SK-N-SH (cell line): Measurements from ENCODE around the gene COL8A2. TPM values are rescaled to one million over a fixed set of nuclear protein-coding genes. Genes with fewer than 3 reads are reported as not detected.

Experiments used
- CTCF ChIA-PET: fragments of 300-600, 350-600 bp; formaldehyde crosslinking; extraction: SDS; loops from one replicate; lab custom pipeline; 2021; lab: Yijun Ruan, JAX
- POLR2A ChIA-PET: fragments of 350-600 bp; sonication (Branson Sonifier 250); formaldehyde crosslinking; extraction: SDS; loops from one replicate; lab custom pipeline; 2020; ENCODE audit warnings: antibody characterized with exemption, inconsistent platforms; lab: Yijun Ruan, JAX
- DNase-seq: peaks from one replicate; pipeline ENCODE4 v3.0.0; 2012
- H2AFZ ChIP-seq: fragments of 200-600 bp; sonication (generic); 2 replicates; pipeline ENCODE4 v1.8.1; 2016; ENCODE audit warnings: antibody characterized with exemption, mild to moderate bottlenecking, low read depth
- H3F3A ChIP-seq: fragments of 200-600 bp; sonication (generic); replicated peaks from 2 replicates; pipeline ENCODE3; 2016; ENCODE audit warnings: antibody characterized with exemption, mild to moderate bottlenecking; ENCODE audit not compliant: insufficient read depth
- H3K27ac ChIP-seq, 2 experiments: fragments of 200-500 bp in 1 of 2; fragments of 200-600 bp in 1 of 2; sonication (Bioruptor generic) in 1 of 2; sonication (generic), shearing (Covaris generic) in 1 of 2; 2 replicates each; pipeline versions ENCODE4 v1.5.1 to v1.6.1; 2014 to 2016; ENCODE audit warnings: low read depth in 2 of 2, inconsistent platforms in 1 of 2, low read length in 1 of 2, mild to moderate bottlenecking in 1 of 2, mixed read lengths in 1 of 2
- H3K27me3 ChIP-seq: fragments of 200-600 bp; sonication (generic), shearing (Covaris generic); 2 replicates; pipeline ENCODE4 v1.6.1; 2016; ENCODE audit warnings: mixed run types; ENCODE audit not compliant: insufficient read depth
- H3K36me3 ChIP-seq, 2 experiments: fragments of 200-500 bp in 1 of 2; fragments of 200-600 bp in 1 of 2; sonication (Bioruptor generic) in 1 of 2; sonication (generic) in 1 of 2; replicated peaks in 1 of 2; 2 replicates each; pipeline versions ENCODE3 to v1.5.1; 2014 to 2016; ENCODE audit warnings: low read length in 1 of 2, mild to moderate bottlenecking in 1 of 2; ENCODE audit not compliant: insufficient read depth in 2 of 2, control insufficient read depth in 1 of 2
- H3K4me1 ChIP-seq, 2 experiments: fragments of 200-500 bp in 1 of 2; fragments of 200-600 bp in 1 of 2; sonication (Bioruptor generic) in 1 of 2; sonication (generic), shearing (Covaris generic) in 1 of 2; 2 replicates each; pipeline versions ENCODE4 v1.5.1 to v1.6.1; 2014 to 2016; ENCODE audit warnings: low read depth in 1 of 2, low read length in 1 of 2, mixed run types in 1 of 2; ENCODE audit not compliant: insufficient read depth in 2 of 2, control insufficient read depth in 1 of 2
- H3K4me2 ChIP-seq: fragments of 200-600 bp; sonication (generic), shearing (Covaris generic); 2 replicates; pipeline ENCODE4 v1.6.1; 2017; ENCODE audit warnings: mixed run types
- H3K4me3 ChIP-seq, 2 experiments: fragments of 200-500 bp in 1 of 2; fragments of 200-600 bp in 1 of 2; sonication (Bioruptor generic) in 1 of 2; sonication (generic), shearing (Covaris generic) in 1 of 2; 2 replicates each; pipeline versions ENCODE4 v1.5.1 to v1.8.1; 2014 to 2016; ENCODE audit warnings: low read depth in 2 of 2, inconsistent platforms in 1 of 2, low read length in 1 of 2, mild to moderate bottlenecking in 1 of 2, mixed read lengths in 1 of 2, moderate library complexity in 1 of 2
- H3K79me2 ChIP-seq: fragments of 200-600 bp; sonication (generic); 2 replicates; pipeline ENCODE4 v1.8.1; 2017; ENCODE audit warnings: mild to moderate bottlenecking; ENCODE audit not compliant: insufficient read depth
- H3K9ac ChIP-seq: fragments of 200-600 bp; sonication (generic); 2 replicates; pipeline ENCODE4 v1.6.1; 2017; ENCODE audit warnings: mixed run types
- H3K9me2 ChIP-seq: fragments of 200-600 bp; sonication (generic); 2 replicates; pipeline ENCODE4 v1.6.1; 2017; ENCODE audit warnings: mixed run types
- H3K9me3 ChIP-seq: fragments of 200-600 bp; sonication (generic); 2 replicates; pipeline ENCODE4 v1.6.1; 2017; ENCODE audit warnings: mixed run types, mild to moderate bottlenecking, moderate library complexity
- H4K20me1 ChIP-seq: fragments of 200-600 bp; sonication (generic); 2 replicates; pipeline ENCODE4 v1.6.1; 2017; ENCODE audit warnings: mild to moderate bottlenecking, mixed run types; ENCODE audit not compliant: insufficient read depth
- CTCF ChIP-seq: fragments of 200-600 bp; sonication (generic); IDR thresholded peaks from 2 replicates; pipeline ENCODE4 v1.6.1; 2017; ENCODE audit warnings: antibody characterized with exemption, mild to moderate bottlenecking, moderate library complexity
- ELF1 ChIP-seq: IDR thresholded peaks from 2 replicates; pipeline ENCODE4 v1.4.0; 2012
- FOXM1 ChIP-seq: IDR thresholded peaks from 2 replicates; pipeline ENCODE4 v1.4.0; 2012; ENCODE audit warnings: low read depth, mild to moderate bottlenecking
- GABPA ChIP-seq: IDR thresholded peaks from 2 replicates; pipeline ENCODE4 v1.4.0; 2012; ENCODE audit warnings: low read depth, mild to moderate bottlenecking
- GATA2 ChIP-seq: sonication (generic); formaldehyde crosslinking; IDR thresholded peaks from 2 replicates; pipeline ENCODE4 v1.5.0; 2020; ENCODE audit warnings: mild to moderate bottlenecking, missing genetic modification reagents
- PBX3 ChIP-seq: IDR thresholded peaks from 2 replicates; pipeline ENCODE4; 2012
- POLR2AphosphoS5 ChIP-seq: IDR thresholded peaks from 2 replicates; pipeline ENCODE4 v1.6.1; 2012; ENCODE audit warnings: low read depth, low read length
- RCOR1 ChIP-seq: fragments of 150-350 bp; IDR thresholded peaks from 2 replicates; pipeline ENCODE4 v1.6.1; 2017; ENCODE audit warnings: antibody characterized with exemption, low read length
- REST ChIP-seq: IDR thresholded peaks from 2 replicates; pipeline ENCODE4 v1.6.1; 2012; ENCODE audit warnings: mild to moderate bottlenecking, low read depth, low read length, moderate library complexity
- RXRA ChIP-seq: IDR thresholded peaks from 2 replicates; pipeline ENCODE4 v1.4.0; 2012; ENCODE audit warnings: low read depth, mild to moderate bottlenecking, borderline replicate concordance
- SIN3A ChIP-seq: IDR thresholded peaks from 2 replicates; pipeline ENCODE4 v1.6.1; 2012; ENCODE audit warnings: low read depth, mild to moderate bottlenecking, low read length, moderate library complexity, borderline replicate concordance
- TAF1 ChIP-seq: IDR thresholded peaks from 2 replicates; pipeline ENCODE4 v1.6.1; 2012; ENCODE audit warnings: low read depth, mild to moderate bottlenecking, low read length, moderate library complexity, borderline replicate concordance
- TCF12 ChIP-seq: IDR thresholded peaks from 2 replicates; pipeline ENCODE4 v1.4.0; 2012
- USF1 ChIP-seq: IDR thresholded peaks from 2 replicates; pipeline ENCODE4 v1.4.0; 2012; ENCODE audit warnings: low read depth, borderline replicate concordance
- USF2 ChIP-seq: fragments of 150-350 bp; IDR thresholded peaks from 2 replicates; pipeline ENCODE4 v1.6.1; 2017; ENCODE audit warnings: antibody characterized with exemption, low read length, low read depth, borderline replicate concordance
- YY1 ChIP-seq: IDR thresholded peaks from 2 replicates; pipeline ENCODE4 v1.4.0; 2012; ENCODE audit warnings: low read depth, mild to moderate bottlenecking
- WGBS: methylation state at CpG from one replicate; pipeline ENCODE4 v1.1.6; 2017; ENCODE audit warnings: low lambda C conversion rate; 5-methylcytosine and 5-hydroxymethylcytosine counted together
- polyA plus RNA-seq, 3 experiments: library from polyadenylated mRNA; depleted of rRNA; stranded (reverse); fragments of >200 nt; gene quantifications; 2 replicates each; pipeline ENCODE4 v1.2.3, GENCODE V29; 2012

The COL8A2 gene
- polyA plus RNA-seq, 1 of the 3 experiments (the other 2 are of a cell fraction) = 3.1 TPM

GRCh38 chr1:36161641-36162531 lies 36.9 kb upstream of the COL8A2 start:
- peaks cover 100% of the 10 kb centered on the region for H3K79me2 ChIP-seq
- H3K4me3 ChIP-seq = peak overlapping the region; percentile 47 to 72; a peak in 3 of 4 replicates
- H3K9me2 ChIP-seq = no peaks in the 10 kb centered on the region
- no peak for DNase-seq
- H3K4me1 ChIP-seq = peaks cover 35 to 44% of the 10 kb centered on the region in 2 experiments
- H3K9me3 ChIP-seq = no peaks in the 10 kb centered on the region
- WGBS = 69% methylated on average over 14 of the region's 14 CpGs
- H2AFZ ChIP-seq = no peak overlapping the region
- ChIA-PET POLR2A (interaction anchor here (0.9 to 2.3 kb wide), 4 partner anchors 9 to 21 kb away, joined by 3 to 5 read pairs (median 5); no protein-coding TSS in a partner anchor), CTCF (interaction anchor here (0.6 to 4.8 kb wide), 13 partner anchors 7 to 517 kb away, joined by 3 to 49 read pairs (median 4); partner anchors contain the start of gene TRAPPC3)
- H4K20me1 ChIP-seq = peaks cover 99% of the 10 kb centered on the region
- H3F3A ChIP-seq = peaks cover 10% of the 10 kb centered on the region
- peak overlapping the region; percentile 98 for H3K4me2 ChIP-seq
- peaks cover 8 to 24% of the 10 kb centered on the region in 2 experiments for H3K36me3 ChIP-seq
- H3K27ac ChIP-seq = peak overlapping the region; percentile 81 to 83
- peak overlapping the region; percentile 80 for H3K9ac ChIP-seq
- TF ChIP-seq USF1 (no peak), PBX3 (no peak), RXRA (no peak), TCF12 (no peak), FOXM1 (no peak), YY1 (no peak), SIN3A (no peak), POLR2AphosphoS5 (no peak), RCOR1 (no peak), TAF1 (no peak)
- no peaks in the 10 kb centered on the region for H3K27me3 ChIP-seq

DNA sequence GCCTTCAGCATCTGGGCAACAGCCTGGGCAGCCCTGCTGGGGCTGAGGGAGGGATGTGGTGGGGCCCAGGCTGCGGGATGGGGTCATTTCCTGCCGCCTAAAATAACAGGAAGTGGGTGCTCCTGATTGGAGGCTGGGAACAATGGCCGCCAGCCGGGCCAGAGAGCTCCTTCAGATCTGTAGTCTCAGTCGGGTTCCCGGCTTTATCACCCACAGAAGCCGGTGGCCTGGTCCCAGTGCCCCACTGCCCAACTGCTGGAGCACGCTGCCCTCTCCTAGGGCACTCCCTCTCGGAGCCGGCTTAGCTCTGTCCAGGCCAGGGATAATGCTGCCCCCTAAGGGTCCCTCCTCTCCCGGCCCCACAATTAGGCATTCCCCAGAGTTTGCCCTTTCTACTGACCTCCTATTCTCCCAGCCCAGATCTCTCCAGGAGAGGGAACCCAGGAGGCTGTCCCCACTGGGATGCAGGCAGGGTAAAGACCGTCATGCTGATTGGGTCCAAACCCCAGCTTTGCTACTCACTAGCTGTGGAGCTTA lies 36.0 kb upstream of the COL8A2 start:
- H3K27me3 ChIP-seq = no peaks in the 10 kb centered on the region
- peaks cover 8 to 24% of the 10 kb centered on the region in 2 experiments for H3K36me3 ChIP-seq
- CTCF ChIA-PET = interaction anchor here (0.6 to 4.8 kb wide), 13 partner anchors 8 to 516 kb away, joined by 3 to 49 read pairs (median 4); partner anchors contain the start of gene TRAPPC3
- H3K9me2 ChIP-seq = no peaks in the 10 kb centered on the region
- peaks cover 100% of the 10 kb centered on the region for H3K79me2 ChIP-seq
- H4K20me1 ChIP-seq = peaks cover 90% of the 10 kb centered on the region
- DNase-seq = peak; percentile 86
- peaks cover 10% of the 10 kb centered on the region for H3F3A ChIP-seq
- 0 out of 2 replicates have a peak overlapping the region, but pooled peaks have one; percentile 72 for H2AFZ ChIP-seq
- peak overlapping the region; percentile 80 for H3K9ac ChIP-seq
- H3K9me3 ChIP-seq = no peaks in the 10 kb centered on the region
- peak overlapping the region; percentile 81 to 83 for H3K27ac ChIP-seq
- peak overlapping the region; percentile 98 for H3K4me2 ChIP-seq
- peak overlapping the region; percentile 47 to 72 for H3K4me3 ChIP-seq
- 78% methylated on average over 1 of the region's 12 CpGs for WGBS
- peaks cover 31 to 44% of the 10 kb centered on the region in 2 experiments for H3K4me1 ChIP-seq
- POLR2A ChIA-PET = interaction anchor here (0.9 to 2.3 kb wide), 7 partner anchors 9 to 25 kb away, joined by 3 to 7 read pairs (median 5); partner anchors contain the start of gene TRAPPC3
- peak; percentile 66 for TF ChIP-seq ELF1
- peak; percentile 64 for TF ChIP-seq CTCF
- TF ChIP-seq TCF12 = peak; percentile 67
- no peak for TF ChIP-seq USF2
- TF ChIP-seq GABPA = peak; percentile 83
- no peak for TF ChIP-seq GATA2 (CRISPR knock-in tag)
- no peak; the same call in 1 of the 2 replicates for TF ChIP-seq REST
